Vagina (tissue), 2 donors: ENCODE measurements around the gene ANKRD13C.

Experiments
- CTCF ChIP-seq, 3 experiments: fragments of 450-650 bp in 2 of 3; fragments of 200-600 bp in 1 of 3; sonication (generic) in 1 of 3; IDR thresholded peaks; one replicate each; pipeline ENCODE4 v1.5.1; 2017 to 2019; ENCODE audit warnings: antibody characterized with exemption in 3 of 3, mild to moderate bottlenecking in 2 of 3, moderate library complexity in 2 of 3
- POLR2A ChIP-seq, 2 donors: fragments of 450-650 bp; IDR thresholded peaks; one replicate each; pipeline ENCODE4 v1.6.1; 2017; ENCODE audit warnings: antibody characterized with exemption in 2 of 2, mild to moderate bottlenecking in 2 of 2, moderate library complexity in 2 of 2
- POLR2AphosphoS5 ChIP-seq, 2 donors: sonication (generic); formaldehyde crosslinking; IDR thresholded peaks; one replicate each; pipeline ENCODE4 v1.9.0; 2017; ENCODE audit warnings: antibody characterized with exemption in 2 of 2, mild to moderate bottlenecking in 2 of 2, low read depth in 1 of 2; ENCODE audit not compliant: insufficient read depth in 1 of 2

GRCh38 chr1:70210820-70211219 lies 143.7 kb downstream of the ANKRD13C start:
- no peak for TF ChIP-seq CTCF (IDR thresholded peaks at IDR 0.05)
- TF ChIP-seq POLR2A (IDR thresholded peaks at IDR 0.05) = no peak
- no peak for TF ChIP-seq POLR2AphosphoS5 (IDR thresholded peaks at IDR 0.05; ENCODE audit: insufficient read depth in 1 of 2, low read depth in 1 of 2)
